ENCODE measurements around the gene PCK2.

Gene PCK2

DNA sequence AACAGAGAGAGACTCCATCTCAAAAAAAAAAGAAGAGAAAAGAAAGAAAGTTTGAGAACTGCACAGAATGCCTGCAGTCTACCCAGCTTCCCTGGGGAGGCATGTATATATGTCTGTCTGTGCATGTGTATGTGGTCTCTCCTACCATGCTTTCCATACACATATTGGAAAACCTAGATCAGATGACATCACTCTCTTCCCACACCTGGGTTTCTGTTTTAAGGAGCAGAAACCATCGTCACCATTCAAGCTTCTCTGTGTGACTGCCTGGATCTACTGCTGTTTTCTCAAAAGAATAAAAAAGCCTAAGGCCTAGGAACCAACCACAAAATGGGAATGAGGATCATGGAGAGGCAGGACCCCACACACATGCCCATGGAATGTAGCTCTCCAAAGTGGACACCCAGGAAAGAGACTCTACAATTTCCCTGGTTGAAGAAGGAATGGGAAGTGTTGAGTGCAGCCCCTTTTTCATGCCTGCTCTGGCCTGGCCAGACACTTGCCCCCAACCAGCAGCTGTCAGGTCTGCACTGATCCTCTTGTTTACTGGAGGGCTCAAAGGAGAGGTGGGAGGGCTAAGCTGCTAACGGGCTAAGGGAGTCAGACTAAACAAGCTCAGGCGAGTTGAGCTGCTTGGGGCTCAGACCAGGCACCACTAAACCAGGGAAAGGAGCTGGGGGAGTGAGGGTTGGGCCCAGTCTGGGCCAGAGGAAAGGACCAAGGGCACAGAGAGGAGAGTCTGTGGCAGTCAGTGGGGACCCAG, 7.7 kb upstream of the PCK2 start:
- H3K27ac ChIP-seq: no peak overlapping the region
- TF ChIP-seq, protein P1, sequence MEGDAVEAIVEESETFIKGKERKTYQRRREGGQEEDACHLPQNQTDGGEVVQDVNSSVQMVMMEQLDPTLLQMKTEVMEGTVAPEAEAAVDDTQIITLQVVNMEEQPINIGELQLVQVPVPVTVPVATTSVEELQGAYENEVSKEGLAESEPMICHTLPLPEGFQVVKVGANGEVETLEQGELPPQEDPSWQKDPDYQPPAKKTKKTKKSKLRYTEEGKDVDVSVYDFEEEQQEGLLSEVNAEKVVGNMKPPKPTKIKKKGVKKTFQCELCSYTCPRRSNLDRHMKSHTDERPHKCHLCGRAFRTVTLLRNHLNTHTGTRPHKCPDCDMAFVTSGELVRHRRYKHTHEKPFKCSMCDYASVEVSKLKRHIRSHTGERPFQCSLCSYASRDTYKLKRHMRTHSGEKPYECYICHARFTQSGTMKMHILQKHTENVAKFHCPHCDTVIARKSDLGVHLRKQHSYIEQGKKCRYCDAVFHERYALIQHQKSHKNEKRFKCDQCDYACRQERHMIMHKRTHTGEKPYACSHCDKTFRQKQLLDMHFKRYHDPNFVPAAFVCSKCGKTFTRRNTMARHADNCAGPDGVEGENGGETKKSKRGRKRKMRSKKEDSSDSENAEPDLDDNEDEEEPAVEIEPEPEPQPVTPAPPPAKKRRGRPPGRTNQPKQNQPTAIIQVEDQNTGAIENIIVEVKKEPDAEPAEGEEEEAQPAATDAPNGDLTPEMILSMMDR (conservative IDR thresholded peaks at IDR 0.05): no peak
- no peak for TF ChIP-seq ZFX (IDR thresholded peaks at IDR 0.05)

DNA sequence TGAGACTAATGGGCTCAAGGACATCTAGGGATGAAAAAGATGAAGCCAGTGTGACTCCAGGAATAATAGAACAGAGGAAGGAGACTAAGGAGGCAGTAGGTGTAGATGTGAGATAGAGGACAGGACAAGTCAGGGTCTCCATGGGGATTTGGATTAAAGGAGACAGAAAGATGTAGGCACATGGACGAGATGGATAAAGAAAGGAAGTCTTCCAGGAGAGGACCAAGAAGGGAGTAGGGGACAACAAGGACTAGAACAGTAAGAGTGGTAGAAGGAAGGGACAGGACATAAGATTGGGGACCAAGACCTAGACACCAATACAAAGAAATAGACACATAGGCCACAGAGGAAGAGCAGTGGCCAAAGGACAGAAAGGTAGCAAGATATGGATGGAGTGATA, 7.1 kb upstream of the PCK2 start:
- H3K27ac ChIP-seq: no peak overlapping the region
- TF ChIP-seq, protein P1 (conservative IDR thresholded peaks at IDR 0.05): no peak
- TF ChIP-seq ZFX (IDR thresholded peaks at IDR 0.05): no peak

DNA sequence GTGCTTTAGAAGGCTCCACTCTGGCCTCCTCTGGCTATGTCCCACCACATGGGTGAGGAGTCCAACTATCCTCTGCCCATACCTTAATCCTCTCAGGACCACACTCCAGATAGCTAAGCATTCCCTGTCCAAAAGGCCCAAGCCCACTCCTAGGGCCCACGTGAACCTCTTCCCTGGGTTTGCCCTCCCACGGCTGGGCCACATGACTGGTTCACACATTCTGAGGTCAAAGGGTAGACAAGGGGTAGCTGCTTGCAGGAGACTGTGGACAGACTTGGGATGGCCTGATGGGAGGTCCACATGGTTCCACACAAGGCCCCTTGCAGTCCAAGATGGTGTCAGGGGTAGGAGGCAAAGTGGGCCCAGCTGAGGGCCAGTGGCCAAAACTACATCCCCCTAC, 6.0 kb upstream of the PCK2 start:
- TF ChIP-seq, protein P1 (conservative IDR thresholded peaks at IDR 0.05): no peak
- no peak overlapping the region for H3K27ac ChIP-seq

DNA sequence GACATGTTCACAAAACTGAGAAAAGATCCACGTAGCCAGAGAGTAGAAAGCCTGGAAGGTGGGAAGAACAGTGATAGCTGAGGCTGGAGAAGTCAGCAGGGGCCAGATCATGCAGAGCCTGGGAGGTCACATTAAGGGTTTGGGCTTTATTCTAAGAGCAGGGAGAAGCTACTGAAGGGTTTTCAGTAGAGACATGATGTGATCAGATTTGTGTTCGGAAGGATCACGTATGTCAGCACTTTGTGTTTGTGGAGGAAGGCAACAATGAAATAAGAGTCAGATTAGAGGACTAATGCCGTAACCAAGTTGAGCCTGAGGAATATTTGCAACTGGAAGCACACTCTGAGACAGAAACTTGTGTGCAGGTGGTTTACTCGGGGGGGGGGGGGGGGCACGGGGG, 4.2 kb upstream of the PCK2 start:
- TF ChIP-seq ZFX (IDR thresholded peaks at IDR 0.05): no peak
- TF ChIP-seq, protein P1 (conservative IDR thresholded peaks at IDR 0.05): no peak
- no peak overlapping the region for H3K27ac ChIP-seq

DNA sequence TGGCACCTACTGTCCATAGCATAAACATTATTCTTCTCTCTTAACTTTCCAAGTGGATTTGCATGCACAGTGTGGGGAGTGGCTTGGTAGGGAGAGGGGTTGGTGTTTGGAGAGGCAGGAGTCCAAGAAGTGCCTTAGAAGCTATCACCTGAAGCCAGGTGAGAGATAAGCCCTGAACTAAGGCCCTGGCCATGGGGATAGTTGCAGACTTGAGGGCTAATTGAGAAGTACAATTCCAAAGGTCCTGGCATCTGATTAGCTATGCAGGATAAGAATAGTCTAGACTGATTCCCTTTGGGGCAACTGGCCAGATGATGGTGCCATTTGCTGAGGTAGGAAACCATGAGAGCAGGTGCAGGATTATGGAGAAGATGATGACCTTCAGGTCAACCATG, 2.0 kb upstream of the PCK2 start:
- H3K27ac ChIP-seq: peak overlapping the region; percentile 98
- TF ChIP-seq ZFX (IDR thresholded peaks at IDR 0.05): no peak
- TF ChIP-seq, protein P1 (conservative IDR thresholded peaks at IDR 0.05): no peak

DNA sequence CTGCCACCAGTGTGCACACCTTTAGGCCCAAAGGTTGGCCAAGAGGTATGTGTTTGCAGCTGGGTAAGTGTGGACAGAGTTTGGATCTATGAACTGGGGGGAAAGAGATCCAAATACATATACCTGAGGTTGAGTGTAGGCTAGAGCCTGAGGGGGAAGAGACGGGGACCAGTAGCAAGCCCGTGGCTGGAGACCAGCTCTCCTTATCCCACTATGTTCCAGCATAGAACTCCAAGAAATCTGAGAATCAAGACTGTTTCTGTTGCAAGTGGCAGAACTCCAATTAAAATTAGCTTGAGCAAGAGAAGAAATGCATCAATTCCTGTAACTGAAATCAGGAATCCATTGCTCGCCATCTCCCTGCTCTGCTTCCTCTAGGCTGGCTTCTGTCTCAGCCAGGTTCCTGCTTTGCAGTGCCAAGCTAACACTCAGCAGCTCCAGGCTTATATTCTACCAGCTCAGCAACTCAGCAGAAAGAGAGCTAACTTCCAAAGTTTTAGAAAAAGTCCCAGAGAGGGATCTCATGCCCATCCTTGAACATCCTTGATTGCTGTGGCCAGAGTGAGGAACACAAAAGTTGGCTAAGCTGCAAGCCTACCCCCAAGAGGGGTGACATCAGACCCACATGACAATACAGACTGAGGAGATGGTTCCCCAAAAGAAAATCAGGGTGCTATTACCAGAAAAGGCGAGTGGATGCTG, 1.5 kb upstream of the PCK2 start:
- TF ChIP-seq ZFX (IDR thresholded peaks at IDR 0.05): no peak
- TF ChIP-seq, protein P1 (conservative IDR thresholded peaks at IDR 0.05): no peak
- peak overlapping the region; percentile 98 for H3K27ac ChIP-seq

DNA sequence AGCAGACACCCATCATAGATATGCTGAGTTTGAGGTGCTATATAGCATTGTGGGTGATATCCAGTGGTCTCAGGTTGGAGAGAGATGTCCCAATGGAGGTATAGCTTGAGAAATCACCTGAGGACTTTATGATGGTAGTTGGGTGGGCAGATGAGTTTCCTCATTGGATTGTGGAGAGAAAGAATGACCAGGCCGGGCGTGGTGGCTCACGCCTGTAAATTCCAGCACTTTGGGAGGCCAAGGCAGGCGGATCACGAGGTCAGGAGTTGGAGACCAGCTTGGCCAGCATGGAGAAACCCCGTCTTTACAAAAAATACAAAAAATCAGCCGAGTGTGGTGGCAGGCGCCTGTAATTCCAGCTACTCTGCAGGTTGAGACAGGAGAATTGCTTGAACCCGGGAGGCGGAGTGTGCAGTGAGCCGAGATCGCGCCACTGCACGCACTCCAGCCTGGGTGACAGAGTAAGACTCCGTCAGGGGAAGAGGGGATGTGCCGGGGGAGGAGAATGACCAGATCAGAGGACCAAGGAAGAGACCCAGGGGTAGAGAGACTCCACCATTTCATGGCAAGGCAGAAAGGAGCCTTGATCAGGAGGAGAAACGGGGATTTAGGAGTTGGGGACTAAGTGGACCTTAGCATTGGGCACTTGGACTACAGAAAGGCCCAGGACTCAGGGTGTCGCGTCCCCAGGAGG, 757 bp upstream of the PCK2 start:
- TF ChIP-seq, protein P1 (conservative IDR thresholded peaks at IDR 0.05): no peak
- TF ChIP-seq ZFX (IDR thresholded peaks at IDR 0.05): no peak
- peak overlapping the region; percentile 98 for H3K27ac ChIP-seq
